Activated CD8-positive, alpha-beta T cell treated with anti-CD3 and anti-CD28 coated beads, Interleukin-2, amount 10 ng/mL, durations not matched to agents 7 days and 5 days (primary cell): ENCODE results near the gene SLC2A2. TPM values are rescaled to one million over a fixed set of nuclear protein-coding genes. Genes with fewer than 3 reads are reported as not detected.
"Not testable (repeated sequence)": the region's sequence is repeated elsewhere in the genome, so short reads cannot be mapped to it uniquely, and the experiment has no call there.

Source experiments
- ATAC-seq: fragments of 150-1000 bp; cut with Tn5 transposase; one replicate; pipeline ENCODE4 v1.10.0; 2021; ENCODE audit warnings: moderate library complexity
- CTCF ChIA-PET: fragments of 350-600 bp; sonication (Branson Sonifier 250); formaldehyde crosslinking; loops from one replicate; lab custom pipeline; 2021; ENCODE audit warnings: antibody characterized with exemption; lab: Charles Lee
- POLR2A ChIA-PET: fragments of 350-600 bp; sonication (Branson Sonifier 250); formaldehyde crosslinking; loops from one replicate; lab custom pipeline; 2021; ENCODE audit warnings: antibody characterized with exemption; lab: Charles Lee
- DNase-seq: peaks from one replicate; pipeline ENCODE4 v3.0.0-alpha.2; 2020
- H3K27ac Mint-ChIP-seq: one replicate; pipeline ENCODE4 v1.8.0; 2021; ENCODE audit warnings: mild to moderate bottlenecking, mixed read lengths
- H3K27me3 Mint-ChIP-seq: one replicate; pipeline ENCODE4 v1.8.0; 2021; ENCODE audit warnings: low read depth, mixed read lengths
- H3K36me3 Mint-ChIP-seq: one replicate; pipeline ENCODE4 v1.8.0; 2021; ENCODE audit warnings: low read depth, mixed read lengths
- H3K4me1 Mint-ChIP-seq: one replicate; pipeline ENCODE4 v1.8.0; 2021; ENCODE audit warnings: low read depth, mixed read lengths
- H3K4me3 Mint-ChIP-seq: one replicate; pipeline ENCODE4 v1.8.0; 2021; ENCODE audit warnings: mild to moderate bottlenecking, mixed read lengths
- H3K9me3 Mint-ChIP-seq: one replicate; pipeline ENCODE4 v1.8.0; 2022; ENCODE audit warnings: mixed read lengths; ENCODE audit not compliant: insufficient read depth
- total RNA-seq, 2 experiments: library from RNA; stranded (reverse); gene quantifications; one replicate each; pipeline ENCODE4 v1.2.3, GENCODE V29; 2021

The SLC2A2 gene
- total RNA-seq, 2 experiments from 2014 or later, result not detected

DNA sequence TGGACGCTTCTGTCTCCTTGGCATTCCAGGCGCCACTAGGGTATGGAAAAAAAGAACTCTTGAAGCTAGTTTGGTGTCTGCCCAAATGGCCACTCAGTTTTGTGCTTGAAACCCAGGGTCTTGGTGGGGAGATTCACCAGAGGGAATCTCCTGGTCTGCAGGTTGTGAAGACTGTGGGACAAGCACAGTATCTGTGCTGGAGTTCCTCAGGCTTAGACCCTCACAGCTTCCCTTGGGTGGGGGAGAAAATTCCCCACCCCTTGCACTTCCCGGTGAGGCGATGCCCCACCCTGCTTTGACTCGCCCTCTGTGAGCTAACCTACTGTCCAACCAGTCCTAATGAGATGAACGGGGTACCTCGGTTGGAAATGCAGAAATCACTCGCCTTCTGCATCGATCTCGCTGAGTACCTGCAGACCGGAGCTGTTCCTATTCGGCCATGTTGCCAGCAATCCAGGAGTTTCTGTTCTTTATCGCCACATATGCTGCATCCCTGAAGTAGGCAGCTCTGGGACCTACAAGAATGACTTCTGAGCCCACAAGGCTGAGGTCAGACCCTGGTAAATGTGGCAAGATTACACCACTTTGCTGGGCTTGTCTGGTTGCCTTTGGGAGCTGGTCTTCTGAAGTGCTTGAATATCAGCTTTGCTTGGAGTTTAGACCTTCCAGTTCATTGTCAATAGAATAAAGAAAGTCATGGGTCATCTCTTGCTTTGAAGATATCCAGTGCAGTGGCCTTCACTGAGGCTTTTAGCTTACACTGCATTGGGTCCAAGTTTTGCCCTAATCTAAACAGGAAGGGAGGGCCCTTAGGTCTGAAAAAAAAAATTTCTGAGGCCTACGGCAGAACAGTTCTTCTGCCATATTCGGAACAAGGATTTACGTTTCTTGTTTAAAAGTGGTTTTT is 51.0 kb downstream of the SLC2A2 start:
- H3K36me3 Mint-ChIP-seq, result no peaks in the 10 kb centered on the region
- peaks cover 21% of the 10 kb centered on the region for H3K27me3 Mint-ChIP-seq
- ATAC-seq (no peak), DNase-seq (no peak)
- H3K27ac Mint-ChIP-seq, result no peak overlapping the region
- no peaks in the 10 kb centered on the region for H3K9me3 Mint-ChIP-seq
- CTCF ChIA-PET, result no interaction called here
- POLR2A ChIA-PET, result no interaction called here
- H3K4me1 Mint-ChIP-seq, result no peaks in the 10 kb centered on the region
- no peak overlapping the region for H3K4me3 Mint-ChIP-seq

DNA sequence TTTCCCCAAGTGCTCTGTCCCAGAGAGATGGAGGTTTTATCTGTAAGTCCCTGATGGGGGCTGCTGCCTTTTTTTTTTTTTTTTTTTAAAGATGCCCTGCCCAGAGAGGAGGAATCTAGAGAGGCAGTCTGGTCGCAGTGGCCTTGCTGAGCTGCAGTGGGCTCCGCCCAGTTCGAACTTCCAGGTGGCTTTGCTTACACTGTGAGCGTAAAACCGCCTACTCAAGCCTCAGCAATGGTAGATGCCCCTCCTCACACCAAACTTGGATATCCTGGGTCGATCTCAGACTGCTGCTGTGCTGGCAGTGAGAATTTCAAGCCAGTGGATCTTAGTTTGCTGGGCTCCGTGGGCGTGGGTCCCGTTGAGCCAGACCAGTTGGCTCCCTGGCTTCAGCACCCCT is 51.6 kb downstream of the SLC2A2 start:
- no peak for DNase-seq
- H3K27me3 Mint-ChIP-seq, result peaks cover 20% of the 10 kb centered on the region
- no peaks in the 10 kb centered on the region for H3K4me1 Mint-ChIP-seq
- POLR2A ChIA-PET, result no interaction called here
- H3K4me3 Mint-ChIP-seq, result no peak overlapping the region
- no peaks in the 10 kb centered on the region for H3K36me3 Mint-ChIP-seq
- ATAC-seq, result no peak
- no peaks in the 10 kb centered on the region for H3K9me3 Mint-ChIP-seq
- H3K27ac Mint-ChIP-seq, result no peak overlapping the region
- CTCF ChIA-PET, result no interaction called here

DNA sequence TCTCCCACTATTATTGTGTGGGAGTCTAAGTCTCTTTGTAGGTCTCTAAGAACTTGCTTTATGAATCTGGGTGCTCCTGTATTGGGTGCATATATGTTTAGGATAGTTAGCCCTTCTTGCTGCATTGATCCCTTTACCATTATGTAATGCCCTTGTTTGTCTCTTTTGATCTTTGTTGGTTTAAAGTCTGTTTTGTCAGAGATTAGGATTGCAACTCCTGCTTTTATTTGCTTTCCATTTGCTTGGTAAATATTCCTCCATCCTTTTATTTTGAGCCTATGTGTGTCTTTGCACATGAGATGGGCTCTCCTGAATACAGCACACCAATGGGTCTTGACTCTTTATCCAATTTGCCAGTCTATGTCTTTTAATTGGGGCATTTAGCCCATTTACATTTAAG is 53.6 kb downstream of the SLC2A2 start:
- H3K27ac Mint-ChIP-seq, H3K4me3 Mint-ChIP-seq, POLR2A ChIA-PET, ATAC-seq, CTCF ChIA-PET, H3K9me3 Mint-ChIP-seq, DNase-seq, H3K4me1 Mint-ChIP-seq, H3K36me3 Mint-ChIP-seq: not testable (repeated sequence)
- H3K27me3 Mint-ChIP-seq, result peaks cover 17% of the 10 kb centered on the region

DNA sequence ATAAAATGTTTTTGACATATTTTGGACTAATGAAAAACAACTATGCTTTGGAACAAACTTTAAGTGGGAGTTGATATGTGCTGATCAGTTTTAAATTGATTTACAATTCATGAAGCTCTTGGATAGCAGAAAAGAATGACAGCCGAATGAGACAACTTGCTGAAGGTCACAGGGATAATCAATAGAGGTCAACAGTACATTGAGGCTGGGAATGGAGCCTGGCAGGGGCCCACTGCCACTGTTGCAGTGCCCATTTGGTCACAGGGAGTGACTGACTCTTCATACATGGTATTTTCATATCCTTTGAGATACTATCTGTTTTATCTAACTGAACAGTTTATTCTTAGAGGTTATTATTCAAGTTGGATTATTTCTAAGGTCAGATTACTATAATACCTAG is 59.4 kb downstream of the SLC2A2 start:
- ATAC-seq (no peak), DNase-seq (no peak)
- Mint-ChIP-seq H3K27me3 (peaks cover 2% of the 10 kb centered on the region), H3K9me3 (no peaks in the 10 kb centered on the region), H3K4me3 (no peak overlapping the region), H3K36me3 (no peaks in the 10 kb centered on the region), H3K27ac (no peak overlapping the region), H3K4me1 (no peaks in the 10 kb centered on the region)
- ChIA-PET POLR2A (no interaction called here), CTCF (interaction anchor here (0.8 to 5.9 kb wide), 2 partner anchors 805 to 807 kb away, joined by 3 to 61 read pairs; no protein-coding TSS in a partner anchor)

DNA sequence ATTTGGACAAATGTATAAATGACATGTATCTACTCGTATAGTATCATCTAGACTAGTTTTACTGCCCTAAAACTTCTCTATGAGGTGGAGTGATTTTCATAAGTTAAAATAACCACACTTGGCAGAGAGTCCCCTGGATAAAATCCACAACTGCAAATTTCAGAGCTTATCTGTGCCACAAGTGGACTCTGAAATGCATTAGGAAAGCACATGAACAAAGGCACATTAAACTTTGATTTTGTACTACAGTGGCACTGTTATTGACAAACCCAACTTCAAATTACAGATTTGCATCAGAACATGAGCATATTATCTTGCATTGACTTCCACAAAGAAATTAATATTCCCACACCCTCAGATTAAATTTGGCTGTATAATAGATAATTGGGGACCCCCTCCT is 60.0 kb downstream of the SLC2A2 start:
- H3K4me3 Mint-ChIP-seq, result no peak overlapping the region
- ATAC-seq, result no peak
- H3K27me3 Mint-ChIP-seq, result peaks cover 2% of the 10 kb centered on the region
- CTCF ChIA-PET, result interaction anchor here (5.9 kb wide), 1 partner anchor 806 kb away, joined by 61 read pairs; no protein-coding TSS in a partner anchor
- H3K27ac Mint-ChIP-seq, result no peak overlapping the region
- H3K36me3 Mint-ChIP-seq, result no peaks in the 10 kb centered on the region
- no peaks in the 10 kb centered on the region for H3K4me1 Mint-ChIP-seq
- no peak for DNase-seq
- no peaks in the 10 kb centered on the region for H3K9me3 Mint-ChIP-seq
- POLR2A ChIA-PET, result no interaction called here

DNA sequence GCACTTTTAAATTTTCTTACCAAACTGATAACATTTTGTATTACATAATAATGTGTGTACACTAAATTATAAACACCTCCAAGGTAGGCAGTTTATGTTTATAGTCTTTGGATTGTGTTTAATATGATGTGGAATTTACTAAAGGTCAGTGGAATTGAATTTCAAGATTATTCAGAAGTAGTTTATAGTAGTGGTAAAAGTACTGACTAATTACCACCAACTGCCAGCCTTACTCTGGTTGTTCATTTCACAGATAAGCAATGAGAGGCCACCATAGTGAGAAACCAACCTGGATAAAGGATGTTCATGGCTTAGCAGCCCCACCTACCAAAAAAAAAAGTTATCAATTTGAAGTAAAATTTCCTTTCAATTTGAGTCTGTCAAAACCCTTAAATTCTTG is 64.1 kb downstream of the SLC2A2 start:
- Mint-ChIP-seq H3K4me3 (no peak overlapping the region), H3K27me3 (peaks cover 12% of the 10 kb centered on the region), H3K27ac (no peak overlapping the region), H3K36me3 (no peaks in the 10 kb centered on the region), H3K4me1 (no peaks in the 10 kb centered on the region), H3K9me3 (no peaks in the 10 kb centered on the region)
- ChIA-PET CTCF (interaction anchor here (0.7 to 5.9 kb wide), 15 partner anchors 15 to 1379 kb away, joined by 3 to 61 read pairs (median 3); no protein-coding TSS in a partner anchor), POLR2A (no interaction called here)
- ATAC-seq, result no peak
- DNase-seq, result no peak

DNA sequence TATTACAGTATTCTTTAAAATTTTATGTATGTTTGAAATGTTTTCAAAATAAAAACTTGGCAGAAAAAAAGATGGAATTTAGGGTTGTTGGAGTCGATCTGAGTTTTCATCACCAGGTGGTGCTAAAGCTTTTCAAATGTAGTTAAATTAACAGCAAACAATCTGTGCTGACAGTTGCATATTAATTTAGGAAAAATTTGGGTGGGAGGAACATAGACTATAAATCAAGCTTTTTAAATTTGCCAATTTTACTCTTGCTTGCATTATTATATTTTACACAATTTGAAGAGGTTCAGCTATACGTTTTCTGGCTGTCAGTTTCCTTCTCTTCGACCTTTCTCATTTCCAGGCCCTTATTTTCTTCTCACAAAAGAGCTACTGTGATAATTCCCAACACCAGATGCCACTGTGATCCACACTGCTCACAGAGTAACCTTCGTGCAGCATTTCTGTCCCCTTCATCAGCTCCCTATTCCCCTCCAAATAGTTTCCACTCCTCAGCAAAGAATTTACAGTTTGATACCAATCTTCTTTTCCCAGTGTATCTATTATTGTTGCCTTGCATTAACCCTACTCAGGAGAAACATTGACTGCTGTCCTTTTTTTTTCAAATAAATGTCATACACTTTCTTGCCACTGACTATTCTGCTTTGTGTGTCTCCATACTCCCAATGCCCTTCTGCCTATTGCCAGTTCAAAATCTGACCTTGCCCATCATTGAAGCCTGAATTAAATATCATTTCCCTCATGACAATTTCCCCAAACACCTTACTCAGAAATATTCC is 64.7 kb downstream of the SLC2A2 start:
- H3K9me3 Mint-ChIP-seq, result no peaks in the 10 kb centered on the region
- no peaks in the 10 kb centered on the region for H3K4me1 Mint-ChIP-seq
- H3K27ac Mint-ChIP-seq, result no peak overlapping the region
- no peaks in the 10 kb centered on the region for H3K36me3 Mint-ChIP-seq
- ATAC-seq (no peak), DNase-seq (peak; percentile 26)
- ChIA-PET POLR2A (no interaction called here), CTCF (interaction anchor here (0.8 to 5.9 kb wide), 14 partner anchors 15 to 1380 kb away, joined by 3 to 61 read pairs (median 3); no protein-coding TSS in a partner anchor)
- peaks cover 14% of the 10 kb centered on the region for H3K27me3 Mint-ChIP-seq
- H3K4me3 Mint-ChIP-seq, result no peak overlapping the region

DNA sequence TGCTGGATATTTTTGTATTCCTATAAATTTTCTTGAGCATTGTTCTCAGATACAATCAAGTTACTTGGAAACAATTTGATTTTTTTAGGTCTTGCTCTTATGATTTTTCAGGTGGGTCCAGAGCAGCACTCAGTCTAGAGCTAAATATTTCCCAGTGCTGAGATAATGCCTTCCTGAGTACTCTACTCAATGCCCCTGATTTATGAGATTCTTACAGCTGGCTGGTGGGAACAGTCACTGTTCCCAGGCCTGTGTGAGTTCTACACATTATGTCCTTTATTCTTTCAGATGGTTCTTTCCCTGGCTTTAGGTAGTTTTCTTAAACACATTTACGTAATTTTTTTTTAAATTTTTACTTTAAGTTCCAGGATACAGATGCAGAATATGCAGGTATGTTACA is 67.1 kb downstream of the SLC2A2 start:
- ChIA-PET CTCF (interaction anchor here (1.6 kb wide), 1 partner anchor 813 kb away, joined by 7 read pairs; no protein-coding TSS in a partner anchor), POLR2A (no interaction called here)
- Mint-ChIP-seq H3K9me3 (no peaks in the 10 kb centered on the region), H3K27ac (no peak overlapping the region), H3K36me3 (no peaks in the 10 kb centered on the region), H3K27me3 (peaks cover 29% of the 10 kb centered on the region), H3K4me3 (no peak overlapping the region), H3K4me1 (no peaks in the 10 kb centered on the region)
- no peak for ATAC-seq
- DNase-seq, result no peak

DNA sequence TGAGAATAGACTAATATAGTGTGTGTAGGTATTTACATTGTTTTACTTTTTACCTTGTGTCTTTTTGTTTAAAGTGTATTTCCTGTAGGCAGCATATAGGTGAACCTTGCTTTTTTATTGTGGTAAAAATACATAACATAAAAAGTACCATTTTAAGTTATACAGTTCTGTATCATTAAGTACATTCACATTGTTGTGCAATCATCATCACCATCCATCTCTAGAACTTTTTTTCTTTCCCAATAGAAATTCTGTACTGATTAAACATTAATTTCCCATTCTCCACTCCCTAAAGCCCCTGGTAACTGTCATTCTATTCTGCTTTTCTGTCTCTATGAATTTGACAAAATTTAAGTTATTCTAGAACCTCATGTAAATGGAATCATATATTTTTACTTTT is 69.9 kb downstream of the SLC2A2 start:
- H3K36me3 Mint-ChIP-seq, result no peaks in the 10 kb centered on the region
- CTCF ChIA-PET, result no interaction called here
- no peaks in the 10 kb centered on the region for H3K4me1 Mint-ChIP-seq
- H3K9me3 Mint-ChIP-seq, result no peaks in the 10 kb centered on the region
- POLR2A ChIA-PET, result no interaction called here
- ATAC-seq, result no peak
- peaks cover 33% of the 10 kb centered on the region for H3K27me3 Mint-ChIP-seq
- no peak overlapping the region for H3K27ac Mint-ChIP-seq
- no peak for DNase-seq
- H3K4me3 Mint-ChIP-seq, result no peak overlapping the region

DNA sequence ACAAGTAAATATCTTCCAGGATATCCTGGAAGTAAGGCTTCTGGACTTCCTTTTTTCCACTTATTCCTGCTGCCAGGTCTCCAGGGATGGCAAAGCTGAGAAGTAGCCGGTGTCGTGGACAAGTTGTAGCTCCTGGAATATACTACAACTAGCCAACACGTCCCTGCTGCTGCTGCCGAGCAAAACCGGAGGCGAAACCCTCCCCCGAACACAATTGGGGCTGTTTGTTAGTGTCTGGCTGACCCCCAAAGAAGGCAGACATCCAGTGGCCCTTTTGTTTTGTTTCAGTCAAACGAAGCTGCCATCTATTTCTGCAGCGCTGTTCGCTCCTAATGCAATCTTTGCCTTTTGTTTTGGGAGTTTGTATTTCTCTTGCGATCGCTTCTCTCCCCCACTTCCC is 72.8 kb downstream of the SLC2A2 start:
- peaks cover 29% of the 10 kb centered on the region for H3K27me3 Mint-ChIP-seq
- no peaks in the 10 kb centered on the region for H3K4me1 Mint-ChIP-seq
- POLR2A ChIA-PET, result no interaction called here
- H3K36me3 Mint-ChIP-seq, result no peaks in the 10 kb centered on the region
- H3K27ac Mint-ChIP-seq, result no peak overlapping the region
- H3K9me3 Mint-ChIP-seq, result no peaks in the 10 kb centered on the region
- CTCF ChIA-PET, result no interaction called here
- DNase-seq (no peak), ATAC-seq (no peak)
- no peak overlapping the region for H3K4me3 Mint-ChIP-seq

DNA sequence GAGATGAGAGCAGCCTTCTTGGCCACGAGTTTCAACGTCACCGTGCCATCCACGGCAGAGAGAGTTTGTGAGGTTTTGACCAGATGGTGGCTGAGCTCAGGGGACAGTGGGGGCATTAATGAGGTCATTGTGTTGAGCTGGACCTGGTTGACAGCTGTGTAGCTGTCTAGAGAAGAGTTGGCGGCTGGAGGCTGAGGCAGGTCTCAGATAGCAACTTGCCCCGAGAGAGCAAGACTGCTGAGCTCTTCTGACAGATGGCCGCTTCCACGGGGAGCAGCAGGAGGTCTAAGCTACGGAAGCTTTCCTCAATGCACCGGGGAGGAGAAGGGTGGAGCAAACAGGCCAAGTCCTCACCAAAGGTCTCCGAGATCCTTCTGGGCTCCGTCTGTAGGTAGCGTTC is 73.3 kb downstream of the SLC2A2 start:
- DNase-seq (no peak), ATAC-seq (no peak)
- peaks cover 26% of the 10 kb centered on the region for H3K27me3 Mint-ChIP-seq
- H3K9me3 Mint-ChIP-seq, result no peaks in the 10 kb centered on the region
- no peaks in the 10 kb centered on the region for H3K4me1 Mint-ChIP-seq
- H3K4me3 Mint-ChIP-seq, result no peak overlapping the region
- H3K36me3 Mint-ChIP-seq, result no peaks in the 10 kb centered on the region
- no peak overlapping the region for H3K27ac Mint-ChIP-seq
- ChIA-PET POLR2A (no interaction called here), CTCF (no interaction called here)

DNA sequence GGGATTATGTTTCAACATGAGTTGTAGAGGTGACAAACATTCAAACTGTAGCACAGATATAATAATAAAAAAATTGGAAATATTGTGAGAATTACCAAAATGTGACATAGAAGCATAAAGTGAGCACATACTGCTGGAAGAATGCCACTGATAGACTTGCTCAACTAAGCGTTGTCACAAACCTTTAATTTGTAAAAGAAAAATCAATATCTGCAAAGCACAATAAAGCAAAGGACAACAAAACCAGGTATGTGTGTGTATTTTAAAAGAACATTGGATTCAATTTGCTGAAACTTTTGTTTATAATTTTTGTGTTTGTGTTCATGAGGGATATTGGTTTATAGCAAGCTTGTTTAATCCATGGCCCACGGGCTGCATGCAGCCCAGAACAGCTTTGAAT is 77.3 kb downstream of the SLC2A2 start:
- Mint-ChIP-seq H3K4me1 (no peaks in the 10 kb centered on the region), H3K36me3 (no peaks in the 10 kb centered on the region), H3K9me3 (no peaks in the 10 kb centered on the region), H3K27me3 (peaks cover 9% of the 10 kb centered on the region), H3K4me3 (no peak overlapping the region), H3K27ac (no peak overlapping the region)
- no peak for DNase-seq
- POLR2A ChIA-PET, result no interaction called here
- ATAC-seq, result no peak
- CTCF ChIA-PET, result no interaction called here
